ENCODE results near the gene PTTG1IP.

Gene PTTG1IP

GRCh38 chr21:44903050-44903685 lies 29.7 kb upstream of the PTTG1IP start:
- Mint-ChIP-seq H3K4me1 (peaks cover 24% of the 10 kb centered on the region), H3K27ac (no peak overlapping the region), H3K4me3 (no peak overlapping the region), H3K36me3 (peaks cover 100% of the 10 kb centered on the region), H3K9me3 (no peaks in the 10 kb centered on the region)
- ATAC-seq, result no peak
- DNase-seq (ENCODE audit: low spot score in 2 of 2), result no peak

- H3K36me3 Mint-ChIP-seq, result peaks cover 100% of the 10 kb centered on the region
- H3K4me3 Mint-ChIP-seq, result no peak overlapping the region
- DNase-seq (ENCODE audit: low spot score in 2 of 2) (no peak), ATAC-seq (no peak)
- no peak overlapping the region for H3K27ac Mint-ChIP-seq
- H3K9me3 Mint-ChIP-seq, result no peaks in the 10 kb centered on the region
- peaks cover 24% of the 10 kb centered on the region for H3K4me1 Mint-ChIP-seq
Observed at GRCh38 chr21:44902268-44903049, 29.0 kb upstream of the PTTG1IP start.

GRCh38 chr21:44901391-44902074 lies 28.0 kb upstream of the PTTG1IP start:
- Mint-ChIP-seq H3K27ac (peak overlapping the region; percentile 40), H3K4me3 (no peak overlapping the region), H3K36me3 (peaks cover 100% of the 10 kb centered on the region), H3K4me1 (peaks cover 23% of the 10 kb centered on the region), H3K9me3 (no peaks in the 10 kb centered on the region)
- ATAC-seq (no peak), DNase-seq (ENCODE audit: low spot score in 2 of 2) (no peak)

- peaks cover 17% of the 10 kb centered on the region for H3K4me1 Mint-ChIP-seq
Observed at GRCh38 chr21:44900559-44901251, 27.2 kb upstream of the PTTG1IP start.

GRCh38 chr21:44899768-44900558 lies 26.5 kb upstream of the PTTG1IP start:
- Mint-ChIP-seq H3K9me3 (no peaks in the 10 kb centered on the region), H3K27ac (peak overlapping the region; percentile 48), H3K4me1 (peaks cover 17% of the 10 kb centered on the region), H3K4me3 (no peak overlapping the region), H3K36me3 (peaks cover 99% of the 10 kb centered on the region)
- DNase-seq (ENCODE audit: low spot score in 2 of 2), result no peak
- ATAC-seq, result no peak

More at GRCh38 chr21:44900559-44901251, 27.2 kb upstream of the PTTG1IP start:
- H3K9me3 Mint-ChIP-seq, result no peaks in the 10 kb centered on the region
- DNase-seq (ENCODE audit: low spot score in 2 of 2) (no peak), ATAC-seq (no peak)
- no peak overlapping the region for H3K4me3 Mint-ChIP-seq
- H3K36me3 Mint-ChIP-seq, result peaks cover 99% of the 10 kb centered on the region
- H3K27ac Mint-ChIP-seq, result peak overlapping the region; percentile 48

- peaks cover 10% of the 10 kb centered on the region for H3K4me1 Mint-ChIP-seq
- ATAC-seq (no peak), DNase-seq (ENCODE audit: low spot score in 2 of 2) (no peak)
- H3K9me3 Mint-ChIP-seq, result no peaks in the 10 kb centered on the region
- H3K36me3 Mint-ChIP-seq, result peaks cover 98% of the 10 kb centered on the region
- no peak overlapping the region for H3K27ac Mint-ChIP-seq
- H3K4me3 Mint-ChIP-seq, result no peak overlapping the region
Observed at GRCh38 chr21:44898851-44899767, 25.6 kb upstream of the PTTG1IP start.

GRCh38 chr21:44898011-44898488 lies 24.6 kb upstream of the PTTG1IP start:
- Mint-ChIP-seq H3K4me3 (no peak overlapping the region), H3K36me3 (peaks cover 98% of the 10 kb centered on the region), H3K27ac (peak overlapping the region; percentile 43), H3K4me1 (peaks cover 18% of the 10 kb centered on the region), H3K9me3 (no peaks in the 10 kb centered on the region)
- no peak for DNase-seq (ENCODE audit: low spot score in 2 of 2)
- no peak for ATAC-seq

- DNase-seq (ENCODE audit: low spot score in 2 of 2), result no peak
- peaks cover 98% of the 10 kb centered on the region for H3K36me3 Mint-ChIP-seq
Observed at GRCh38 chr21:44897326-44898010, 24.0 kb upstream of the PTTG1IP start.

GRCh38 chr21:44896561-44897286 lies 23.2 kb upstream of the PTTG1IP start:
- no peak overlapping the region for H3K4me3 Mint-ChIP-seq
- H3K36me3 Mint-ChIP-seq, result peaks cover 98% of the 10 kb centered on the region

More at GRCh38 chr21:44897326-44898010, 24.0 kb upstream of the PTTG1IP start:
- peaks cover 23% of the 10 kb centered on the region for H3K4me1 Mint-ChIP-seq
- H3K27ac Mint-ChIP-seq, result peak overlapping the region; percentile 43
- peak; percentile 45 for ATAC-seq
- no peaks in the 10 kb centered on the region for H3K9me3 Mint-ChIP-seq
- no peak overlapping the region for H3K4me3 Mint-ChIP-seq

GRCh38 chr21:44895859-44896258 lies 22.4 kb upstream of the PTTG1IP start:
- Mint-ChIP-seq H3K4me1 (peaks cover 24% of the 10 kb centered on the region), H3K4me3 (no peak overlapping the region), H3K36me3 (peaks cover 98% of the 10 kb centered on the region), H3K9me3 (no peaks in the 10 kb centered on the region), H3K27ac (peak overlapping the region; percentile 43)
- DNase-seq (ENCODE audit: low spot score in 2 of 2), result no peak
- ATAC-seq, result no peak

More at GRCh38 chr21:44896561-44897286, 23.2 kb upstream of the PTTG1IP start:
- no peaks in the 10 kb centered on the region for H3K9me3 Mint-ChIP-seq
- DNase-seq (ENCODE audit: low spot score in 2 of 2) (no peak), ATAC-seq (no peak)
- peak overlapping the region; percentile 43 for H3K27ac Mint-ChIP-seq
- H3K4me1 Mint-ChIP-seq, result peaks cover 23% of the 10 kb centered on the region

GRCh38 chr21:44894687-44895302 lies 21.3 kb upstream of the PTTG1IP start:
- ATAC-seq (no peak), DNase-seq (ENCODE audit: low spot score in 2 of 2) (no peak)
- Mint-ChIP-seq H3K4me1 (peaks cover 24% of the 10 kb centered on the region), H3K4me3 (no peak overlapping the region), H3K27ac (peak overlapping the region; percentile 74), H3K36me3 (peaks cover 98% of the 10 kb centered on the region), H3K9me3 (no peaks in the 10 kb centered on the region)

GRCh38 chr21:44893948-44894656 lies 20.6 kb upstream of the PTTG1IP start:
- no peak overlapping the region for H3K4me3 Mint-ChIP-seq
- H3K36me3 Mint-ChIP-seq, result peaks cover 98% of the 10 kb centered on the region
- no peaks in the 10 kb centered on the region for H3K9me3 Mint-ChIP-seq
- ATAC-seq (no peak), DNase-seq (ENCODE audit: low spot score in 2 of 2) (no peak)
- H3K4me1 Mint-ChIP-seq, result peaks cover 26% of the 10 kb centered on the region
- H3K27ac Mint-ChIP-seq, result peak overlapping the region; percentile 74

Measured in stimulated activated effector memory CD8-positive, alpha-beta T cell treated with anti-CD3 and anti-CD28 coated beads, Interleukin-12 subunit alpha, Interleukin-12 subunit beta, amount 100 ng/mL, for 72 hours (primary cell).